Daoy (cell line): Measurements from ENCODE around the gene B4GALT1. TPM values are rescaled to one million over a fixed set of nuclear protein-coding genes. Genes with fewer than 3 reads are reported as not detected.
"Not testable (repeated sequence)": the region's sequence is repeated elsewhere in the genome, so short reads cannot be mapped to it uniquely, and the experiment has no call there.

Experiments used
- DNase-seq: peaks from one replicate; pipeline ENCODE4 v3.0.0-alpha.2; 2015; ENCODE audit warnings: low read depth
- total RNA-seq: library from RNA; depleted of rRNA; stranded (reverse); fragments of >200 nt; shearing (Covaris generic); gene quantifications from 2 replicates; pipeline ENCODE4 v1.2.3, GENCODE V29; 2014

Gene B4GALT1
- total RNA-seq, 1 experiment from 2014 or later, result 19.2 TPM

DNA sequence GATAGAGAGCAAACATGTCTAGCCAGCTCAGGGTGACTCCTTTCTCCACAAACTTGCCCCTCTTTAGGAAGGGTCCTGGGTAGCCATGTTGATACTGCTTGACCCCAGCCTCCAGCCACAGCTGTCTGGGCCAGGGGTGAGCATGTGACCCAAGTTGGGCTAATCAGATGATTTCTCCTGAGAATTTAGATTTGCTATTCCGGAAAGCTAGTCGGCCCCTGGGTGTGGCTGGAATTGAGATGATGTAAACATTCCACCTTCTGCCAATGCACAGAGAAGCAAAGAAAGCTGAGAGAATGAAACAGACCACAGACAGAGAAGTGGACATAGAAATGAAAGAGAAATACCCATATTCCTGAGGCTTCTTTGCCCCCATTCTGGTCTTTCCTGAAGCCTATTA lies 17.8 kb upstream of the B4GALT1 start:
- peak; percentile 9 for DNase-seq

DNA sequence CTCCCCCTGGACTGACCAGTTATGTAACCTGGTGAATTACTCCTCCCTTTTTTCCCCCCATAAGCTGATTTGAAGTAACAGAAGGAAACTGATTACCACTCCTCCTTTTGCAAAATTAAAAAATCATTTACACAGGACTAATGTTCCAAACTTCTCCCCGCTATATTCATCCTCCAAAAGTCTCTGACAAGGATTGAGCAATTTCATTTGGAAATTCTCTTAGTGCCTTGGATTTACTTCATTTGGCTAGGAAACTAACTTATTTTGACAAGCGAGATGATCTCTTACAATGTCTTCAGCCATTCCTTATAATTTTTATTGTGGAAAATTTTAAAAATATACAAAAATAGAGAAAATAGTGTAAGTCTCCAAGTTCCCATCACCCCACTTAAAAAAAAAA lies 15.4 kb upstream of the B4GALT1 start:
- DNase-seq, result no peak

DNA sequence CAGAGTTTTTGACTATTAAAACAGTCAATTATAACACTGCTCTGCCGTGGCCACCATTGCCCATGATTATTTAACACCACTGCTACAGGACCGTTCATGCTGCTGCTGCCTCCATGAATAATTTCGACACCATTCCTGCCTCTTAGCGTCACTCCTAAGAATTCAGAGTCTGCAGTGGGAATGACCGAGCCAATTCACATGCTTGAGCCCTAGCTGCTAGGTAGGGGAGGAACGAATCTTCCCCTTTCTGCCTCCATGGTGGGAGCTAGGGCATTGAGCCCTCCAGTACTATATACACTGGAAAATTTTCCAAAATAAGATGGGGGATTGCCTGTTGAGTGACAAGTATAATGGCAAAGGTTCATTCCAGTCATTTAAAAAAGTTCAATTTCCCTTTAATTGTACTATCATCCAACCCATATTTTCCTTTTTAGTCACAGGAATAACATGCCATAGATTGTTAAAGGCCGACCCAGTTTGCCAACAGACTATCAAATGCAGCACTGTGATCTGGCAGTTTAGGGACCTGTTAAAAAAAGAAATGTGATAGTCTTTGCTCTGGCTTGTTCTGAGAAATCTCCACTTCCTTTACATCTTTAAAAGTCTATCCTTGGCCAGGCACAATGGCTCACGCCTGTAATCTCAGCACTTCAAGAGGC lies 13.5 kb upstream of the B4GALT1 start:
- peak; percentile 23 for DNase-seq

DNA sequence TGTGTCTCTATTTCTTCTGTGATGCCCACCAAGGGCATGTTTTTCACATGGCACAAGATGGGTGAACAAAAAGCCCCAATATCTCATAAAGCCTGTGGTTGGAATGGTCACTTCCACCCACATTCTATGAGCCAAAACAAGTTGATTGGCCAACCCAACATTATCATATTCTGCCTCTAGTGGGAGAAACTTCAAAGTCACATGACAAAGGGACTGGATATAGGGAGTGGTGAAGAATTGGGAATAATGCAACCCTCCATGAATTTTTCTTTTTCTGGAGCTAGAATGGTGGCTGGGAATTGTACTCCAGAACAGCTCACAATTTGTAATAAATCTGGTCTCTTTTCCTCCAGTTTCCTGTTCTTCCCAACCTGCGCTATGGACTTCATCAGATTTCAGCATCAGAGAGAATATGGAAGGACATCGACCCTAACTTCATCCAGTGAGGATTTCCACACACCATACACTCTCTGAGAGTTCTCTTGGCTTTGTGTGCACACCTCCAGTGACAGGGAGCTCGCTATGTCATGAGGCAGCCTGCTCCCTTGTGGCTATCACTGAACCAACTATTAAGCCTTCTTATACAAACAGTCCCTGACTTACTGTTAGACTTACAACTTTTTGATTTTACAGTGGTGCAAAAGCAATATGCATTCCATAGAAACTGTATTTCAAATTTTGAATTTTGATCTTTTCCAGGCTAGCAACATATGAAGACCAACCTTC lies 12.0 kb upstream of the B4GALT1 start:
- no peak for DNase-seq

DNA sequence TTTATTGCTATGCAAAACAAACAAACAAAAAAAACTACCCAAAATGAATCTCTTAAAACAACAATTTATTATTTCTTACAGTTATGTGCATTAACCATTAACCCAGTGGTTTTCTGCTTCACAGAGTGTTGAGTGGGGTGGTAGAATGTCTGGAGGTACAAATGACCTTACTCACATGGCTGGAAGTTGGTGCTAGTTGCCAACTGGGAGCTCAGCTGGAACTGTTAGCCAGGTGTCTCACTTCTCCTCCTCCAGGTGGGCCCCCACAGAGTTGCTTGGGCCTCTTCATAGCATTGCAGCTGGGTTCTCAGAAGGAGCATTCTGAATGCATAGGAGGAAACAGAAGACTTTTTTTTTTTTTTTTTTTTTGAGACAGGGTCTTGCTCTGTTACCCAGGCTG lies 10.5 kb upstream of the B4GALT1 start:
- DNase-seq, result no peak

DNA sequence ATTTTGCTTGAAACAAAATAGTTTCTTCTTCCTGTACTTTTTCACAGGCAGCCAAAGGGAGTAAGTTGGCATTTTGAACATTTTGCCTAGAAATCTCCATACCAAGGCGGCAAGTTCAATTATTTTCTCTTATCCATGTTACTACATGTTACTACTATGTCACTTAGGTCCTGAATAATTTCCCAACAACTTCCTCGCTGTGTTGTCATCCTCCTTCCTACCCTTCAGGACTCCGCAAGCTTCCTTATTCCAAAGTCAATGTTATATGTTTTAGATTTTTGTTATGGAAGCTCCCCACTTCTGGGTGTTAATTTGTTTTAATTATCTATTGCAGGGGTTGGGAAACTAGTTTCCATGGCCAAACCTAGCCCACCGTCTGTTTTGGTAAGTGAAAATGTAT lies 9.9 kb upstream of the B4GALT1 start:
- DNase-seq, result no peak

DNA sequence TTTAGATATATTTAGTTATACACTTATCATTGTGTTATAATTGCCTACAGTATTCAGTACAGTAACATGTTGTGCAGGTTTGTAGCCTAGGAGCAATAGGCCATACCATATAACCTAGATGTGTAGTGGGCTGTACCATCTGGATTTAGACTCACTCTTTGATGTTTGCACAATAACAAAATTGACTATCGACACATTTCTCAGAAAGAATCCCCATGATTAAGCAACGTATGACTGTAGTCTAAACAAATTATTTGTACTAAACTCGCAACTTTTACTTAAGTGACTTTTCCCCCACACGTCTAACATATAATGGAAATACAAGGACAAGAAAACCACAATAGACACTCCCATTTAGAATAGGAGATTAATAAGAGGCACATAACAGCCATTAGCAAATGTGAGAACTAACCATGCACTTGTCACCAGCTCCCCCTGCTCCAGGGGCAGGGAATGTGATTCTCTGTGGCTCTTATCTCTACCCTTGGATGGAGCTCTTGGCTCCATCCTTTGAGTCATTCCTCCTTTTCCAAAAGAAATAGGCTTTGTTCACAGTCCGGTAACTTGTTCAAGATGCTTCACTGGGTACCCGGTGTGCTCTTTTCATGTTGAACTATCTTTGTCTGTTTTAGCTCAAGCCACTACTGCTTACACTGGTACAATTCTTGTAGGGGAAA lies 8.7 kb upstream of the B4GALT1 start:
- DNase-seq, result no peak

DNA sequence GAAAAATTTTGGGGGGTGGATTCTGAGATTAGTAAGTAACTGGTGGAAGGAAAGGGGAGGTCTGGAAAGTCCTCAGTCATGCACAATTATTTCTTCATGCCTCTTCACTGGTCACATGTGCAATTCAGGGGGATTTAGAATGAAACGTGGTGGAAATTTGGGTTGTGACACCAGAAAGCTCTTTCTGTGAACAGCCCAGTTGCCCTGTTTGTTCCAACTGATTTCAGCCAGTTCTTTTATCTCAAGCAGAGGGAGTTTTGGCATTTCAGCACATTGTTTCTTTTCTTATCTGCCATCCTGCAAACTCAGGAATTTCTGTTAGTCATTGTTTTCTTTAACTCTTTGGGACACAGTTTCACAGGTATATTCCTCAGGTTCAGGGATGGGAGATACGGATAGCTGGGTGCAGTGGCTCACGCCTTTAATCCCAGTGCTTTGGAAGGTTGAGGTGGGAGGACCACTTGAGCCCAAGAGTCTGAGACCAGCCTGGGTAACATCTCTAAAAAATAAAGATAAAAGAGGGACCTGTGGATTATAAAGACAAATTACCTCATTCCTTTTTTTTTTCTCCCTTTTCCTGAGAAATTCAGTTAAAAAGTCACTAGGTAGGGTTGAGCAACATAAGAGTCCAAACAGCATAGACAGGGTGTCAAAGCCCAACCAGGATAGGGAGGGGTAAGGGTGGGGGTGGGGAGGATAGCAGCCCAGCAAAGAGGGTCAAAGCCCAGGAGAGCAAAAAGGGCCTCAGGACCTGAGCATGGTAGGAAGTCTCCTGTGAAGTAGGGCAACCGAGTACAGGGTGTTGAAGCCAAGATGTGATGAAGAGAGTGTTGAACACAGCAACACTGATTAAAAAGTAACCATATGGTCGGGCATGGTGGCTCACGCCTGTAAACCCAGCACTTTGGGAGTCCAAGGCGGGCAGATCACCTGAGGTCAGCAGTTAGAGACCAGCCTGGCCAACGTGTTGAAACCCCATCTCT lies 5.4 kb upstream of the B4GALT1 start:
- no peak for DNase-seq

DNA sequence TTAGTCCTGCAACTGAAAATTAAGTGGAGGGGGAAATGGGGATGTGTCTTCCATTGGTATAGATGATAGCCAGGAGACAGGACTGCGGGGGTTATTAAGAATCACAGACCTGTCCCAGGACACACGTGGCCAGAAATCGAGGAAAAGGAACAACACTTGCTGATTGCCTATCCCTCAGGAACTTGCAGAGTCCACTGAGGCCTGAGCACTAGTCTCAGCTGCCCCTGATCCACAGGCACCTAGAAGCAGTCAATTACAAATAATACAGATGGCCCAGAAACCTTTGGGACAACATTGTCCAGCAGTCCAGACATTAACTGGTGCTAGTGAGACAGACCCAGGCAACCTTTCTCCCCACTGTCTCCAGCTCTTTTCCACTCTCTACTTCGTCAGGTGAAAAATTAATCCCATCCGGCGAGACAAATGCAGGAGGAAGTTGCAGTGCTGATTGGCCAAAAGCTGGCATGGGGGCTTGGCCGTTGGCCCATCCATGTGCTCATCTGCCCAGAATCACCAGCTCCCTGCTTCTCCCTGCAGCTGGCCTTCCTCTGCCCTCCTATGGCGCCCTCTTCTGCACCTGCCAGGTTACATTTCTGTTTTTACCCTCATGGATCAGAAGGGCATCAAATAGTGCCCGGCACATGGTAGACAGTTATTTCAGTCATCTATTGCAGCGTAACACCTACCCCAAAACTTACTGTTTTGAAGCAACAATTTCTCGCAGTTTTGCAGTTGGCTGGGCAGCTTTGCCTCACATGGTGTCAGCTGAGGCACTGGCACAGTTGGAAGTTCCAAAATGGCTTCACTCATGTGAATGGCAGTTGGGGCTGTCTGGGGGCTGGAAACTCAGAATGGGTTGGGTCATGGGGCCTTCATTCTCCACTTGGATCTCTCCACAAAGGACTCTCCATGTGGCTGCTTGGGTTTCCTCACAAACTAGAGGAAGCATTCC lies 3.6 kb upstream of the B4GALT1 start:
- DNase-seq, result peak; percentile 86

DNA sequence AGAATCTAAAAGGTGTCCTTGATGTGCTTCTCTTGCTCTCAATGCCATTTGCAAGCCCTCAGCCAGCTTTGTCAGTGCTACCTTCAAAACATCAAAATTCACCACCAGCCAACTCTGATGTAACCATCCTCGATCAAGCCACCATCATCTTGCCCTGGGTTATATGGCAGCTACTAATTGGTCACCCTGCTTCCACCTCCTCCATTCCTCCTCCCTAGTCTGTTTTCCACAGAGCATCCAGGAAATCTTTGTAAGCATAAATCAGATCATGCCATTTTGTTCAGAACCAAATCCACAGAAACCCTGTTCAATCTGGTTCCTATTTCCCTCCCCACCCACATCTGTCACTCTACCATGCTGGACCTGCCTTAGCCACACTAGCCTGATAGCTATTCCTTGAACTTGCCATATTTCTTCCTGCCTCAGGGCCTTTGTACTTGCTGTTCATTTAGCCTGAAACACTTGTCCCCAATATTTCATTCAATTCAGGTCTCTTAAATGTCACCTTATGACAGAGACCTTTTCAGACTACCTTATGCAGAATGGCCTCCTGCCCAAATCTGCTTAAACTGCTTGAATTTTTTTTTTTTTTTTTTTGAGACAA lies 1.9 kb upstream of the B4GALT1 start:
- no peak for DNase-seq

DNA sequence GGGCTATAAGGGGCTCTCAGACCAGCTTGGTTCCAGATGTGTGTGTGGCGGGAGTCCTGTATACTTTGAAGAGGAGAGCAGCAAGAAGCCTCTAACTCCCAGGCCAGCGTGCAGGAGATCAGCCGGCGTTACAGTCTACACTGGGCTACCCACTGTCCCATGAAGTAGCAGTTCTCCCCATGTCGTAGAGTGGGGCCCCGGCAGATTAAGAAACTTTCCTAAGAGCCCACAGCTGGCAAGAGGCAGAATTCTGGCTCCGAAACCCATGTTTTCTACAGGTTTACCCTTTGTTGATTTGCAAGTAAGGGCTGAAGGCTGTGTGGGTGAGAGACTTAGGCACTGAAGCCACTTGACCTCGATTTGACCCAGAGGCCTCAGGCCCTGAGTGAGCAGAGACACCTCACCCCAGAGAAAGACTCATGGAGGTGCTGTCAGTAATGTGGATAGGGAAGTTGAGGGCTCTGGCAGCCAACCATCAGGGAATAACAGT lies 881 bp upstream of the B4GALT1 start:
- peak; percentile 48 for DNase-seq

DNA sequence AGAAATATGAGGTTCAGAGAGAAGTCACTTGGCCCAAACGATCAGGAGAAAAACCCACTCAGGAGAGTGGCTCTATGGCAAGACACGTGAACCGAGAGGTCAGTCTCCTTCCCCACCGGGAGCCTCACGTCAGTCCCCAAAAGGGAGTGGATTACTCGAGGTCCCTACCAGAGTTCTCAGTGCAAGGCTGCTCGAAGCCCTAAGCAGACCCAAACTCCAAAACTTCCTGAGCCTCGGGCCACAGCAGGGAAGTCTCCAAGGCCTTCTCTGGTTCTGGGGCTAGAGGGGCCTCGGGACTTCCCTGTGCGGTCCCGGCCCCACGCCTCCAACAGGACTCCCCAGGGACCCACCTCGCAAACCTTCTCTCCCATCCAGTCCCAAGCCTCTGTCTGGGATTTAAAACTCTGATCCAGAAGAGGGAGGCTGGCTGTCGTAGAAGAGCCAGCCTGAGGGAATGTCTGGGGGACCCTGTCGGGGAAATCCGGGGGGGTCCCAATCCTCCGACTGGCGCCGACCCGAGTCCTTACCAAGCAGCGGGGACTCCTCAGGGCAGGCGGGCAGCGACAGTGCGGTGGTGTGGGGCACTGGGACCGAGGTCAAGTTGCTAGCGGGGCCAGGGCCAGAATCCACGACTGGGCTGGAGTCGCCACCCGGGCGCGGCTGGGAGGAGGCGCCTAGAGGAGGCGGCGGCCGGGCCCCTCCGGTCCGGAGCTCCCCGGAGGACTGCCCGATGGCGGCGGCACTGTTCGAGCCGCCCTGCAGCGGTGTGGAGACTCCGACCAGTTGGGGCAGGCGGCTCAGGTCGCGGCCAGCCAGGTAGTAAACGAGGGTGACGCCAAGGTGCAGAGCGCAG lies 679 bp downstream of the B4GALT1 start:
- DNase-seq, result peak; percentile 53

DNA sequence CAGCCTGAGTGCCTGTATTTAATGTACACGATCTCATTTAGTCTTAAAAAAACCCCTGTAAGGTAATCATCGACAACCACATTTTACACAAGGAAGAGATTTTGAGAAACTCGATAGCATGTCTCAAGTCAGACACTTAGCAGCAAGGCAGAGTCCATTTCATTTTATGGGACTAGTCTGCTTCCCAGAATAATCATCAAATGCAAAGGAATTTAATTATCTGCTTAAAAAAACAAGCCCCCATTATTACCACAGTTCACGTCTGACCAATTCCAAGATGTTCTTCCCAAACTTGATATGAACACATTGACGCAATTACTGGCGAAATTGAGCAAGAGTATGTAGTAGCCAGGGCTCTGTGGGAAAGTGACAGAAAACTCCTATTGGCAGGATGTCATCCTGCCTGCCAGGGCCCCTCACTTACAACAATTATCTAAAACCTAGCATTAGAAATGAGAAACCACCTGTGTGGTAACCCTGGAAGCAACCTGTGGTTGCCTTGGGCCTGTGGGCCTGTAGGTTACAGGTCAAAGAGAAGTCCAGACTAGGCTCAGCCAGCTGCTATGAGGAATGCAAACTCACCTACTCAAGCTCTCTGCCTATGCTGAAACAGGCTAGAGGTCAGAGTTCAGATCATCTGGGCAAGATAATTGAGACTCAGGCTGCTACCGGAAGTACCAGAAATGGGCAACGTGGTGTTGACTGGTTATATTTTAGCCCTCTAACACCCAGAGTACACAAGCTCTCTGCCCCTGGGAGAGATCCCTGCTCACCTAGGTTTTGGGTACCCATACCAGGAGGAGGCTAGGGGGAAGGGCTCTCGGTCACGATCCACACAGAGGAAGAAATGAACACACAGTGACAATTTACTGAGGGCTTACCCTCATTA lies 1.6 kb downstream of the B4GALT1 start:
- DNase-seq, result peak; percentile 60

DNA sequence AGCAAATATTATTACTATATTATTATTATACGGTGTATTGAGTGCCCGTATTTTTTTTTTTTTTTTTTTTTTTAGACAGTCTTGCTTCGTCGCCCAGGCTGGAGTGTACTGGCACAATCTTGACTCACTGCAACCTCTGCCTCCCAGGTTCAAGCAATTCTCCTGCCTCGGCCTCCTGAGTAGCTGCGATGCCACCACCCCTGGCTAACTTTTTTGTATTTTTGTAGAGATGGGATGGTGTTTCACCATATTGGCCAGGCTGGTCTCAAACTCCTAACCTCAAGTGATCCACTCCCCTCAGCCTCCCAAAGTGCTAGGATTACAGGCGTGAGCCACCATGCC lies 2.2 kb downstream of the B4GALT1 start:
- DNase-seq, result not testable (repeated sequence)

DNA sequence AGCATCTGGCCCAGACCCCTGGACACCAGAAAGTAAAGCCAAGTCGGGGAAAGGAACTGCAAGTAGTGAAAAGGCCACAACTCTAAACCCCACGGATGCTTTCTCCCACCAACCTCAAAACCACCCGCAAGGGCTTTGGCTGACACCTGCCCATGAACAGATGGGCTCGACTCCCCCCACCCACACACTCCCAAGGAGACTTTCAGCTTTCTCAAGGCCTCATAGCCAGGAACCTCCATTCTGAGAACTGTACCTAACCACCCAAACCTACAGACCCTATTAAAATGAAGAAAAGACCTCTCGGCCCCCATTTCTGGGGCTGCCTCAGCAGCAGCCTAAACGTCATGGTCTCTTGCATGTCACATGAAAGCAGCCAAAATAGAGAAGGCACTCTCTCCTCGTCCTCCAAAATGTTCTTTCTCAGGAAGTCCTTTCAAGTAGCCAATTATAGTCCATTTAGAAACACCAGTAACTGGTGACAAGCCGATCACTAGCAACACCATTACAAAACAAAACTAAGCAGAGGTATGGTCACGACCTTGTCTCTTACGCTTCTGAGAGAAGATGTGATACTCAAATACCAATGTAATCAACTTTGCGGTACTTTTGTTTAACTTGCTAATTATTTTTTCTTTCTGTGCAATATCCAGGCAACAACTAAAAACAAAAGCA lies 2.9 kb downstream of the B4GALT1 start:
- peak; percentile 21 for DNase-seq

DNA sequence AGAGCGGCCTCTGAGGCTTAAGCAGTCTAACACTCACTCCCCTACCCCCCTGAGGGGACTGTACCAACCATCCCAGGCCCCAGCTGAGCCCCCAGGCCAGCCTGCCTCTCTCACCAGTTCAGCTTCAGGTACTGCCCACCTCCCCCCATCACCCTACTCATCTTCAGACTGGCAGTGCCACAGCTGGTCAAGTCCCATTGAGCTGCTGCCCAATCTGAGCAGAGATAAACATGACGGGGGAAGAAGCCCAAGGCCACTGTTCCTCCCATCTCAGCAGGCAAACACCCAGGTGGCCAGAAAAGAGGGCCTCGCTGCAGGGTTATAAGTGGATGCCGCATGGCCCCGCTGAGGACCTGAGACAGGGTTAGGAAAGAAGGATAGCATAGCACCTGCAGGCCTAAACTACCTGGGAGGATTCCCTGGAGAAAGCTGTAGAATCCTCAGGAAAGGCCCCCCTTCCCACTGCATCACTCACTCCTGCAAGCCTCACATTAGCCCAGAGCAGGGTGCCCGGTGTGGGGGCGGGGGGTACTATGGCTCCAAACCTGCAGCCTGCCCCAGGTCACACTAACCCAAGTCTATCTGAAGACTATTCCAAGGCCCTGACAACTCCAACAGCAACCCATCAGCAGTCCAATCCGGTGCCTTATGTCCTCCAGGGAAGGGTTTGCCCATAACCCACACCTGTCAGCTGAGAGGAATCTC lies 3.6 kb downstream of the B4GALT1 start:
- DNase-seq, result no peak

DNA sequence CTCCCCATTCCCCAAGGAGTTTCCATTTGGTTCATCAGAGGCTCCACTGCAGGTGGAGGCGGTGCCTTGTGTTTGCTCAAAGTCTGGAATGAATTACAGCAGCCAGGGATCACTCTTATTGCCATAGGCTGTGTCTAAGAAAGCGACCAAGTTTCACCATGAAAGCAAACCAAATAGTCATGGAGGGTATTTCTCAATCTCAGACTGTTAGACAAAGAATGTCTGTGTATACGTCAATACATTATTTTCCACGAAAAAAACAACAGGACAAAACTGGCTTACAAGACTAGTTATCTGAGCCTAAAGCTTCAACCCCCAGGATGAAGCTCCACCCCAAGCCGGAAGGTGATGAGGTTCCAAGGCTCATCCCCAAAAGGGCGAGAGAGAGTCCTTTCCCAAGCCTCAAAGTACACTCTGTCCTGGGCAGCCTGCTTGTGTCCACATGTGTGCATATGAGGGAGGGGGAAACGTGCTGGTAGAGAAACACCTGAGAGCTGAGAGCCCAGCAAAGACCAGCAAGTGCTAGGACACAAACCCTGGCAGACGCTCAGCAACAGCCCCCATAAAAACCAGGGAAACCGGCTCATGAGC lies 4.3 kb downstream of the B4GALT1 start:
- peak; percentile 23 for DNase-seq
